Measurements from ENCODE around the gene EEFSEC. TPM values are rescaled to one million over a fixed set of nuclear protein-coding genes. Genes with fewer than 3 reads are reported as not detected.

EEFSEC gene
- total RNA-seq, 1 donor from 2014 or later, result 6.1 TPM

- no peaks in the 10 kb centered on the region for H3K36me3 Mint-ChIP-seq (ENCODE audit: low read depth, unreplicated experiment)
- no peaks in the 10 kb centered on the region for H3K27me3 Mint-ChIP-seq (ENCODE audit: low read depth, unreplicated experiment)
- DNase-seq (ENCODE audit: low read depth) (no peak), FAIRE-seq (no peak)
- no peaks in the 10 kb centered on the region for H3K27me3 ChIP-seq (ENCODE audit: insufficient read depth, low read length)
- no peak overlapping the region for H3K4me3 Mint-ChIP-seq (ENCODE audit: unreplicated experiment)
- H4K20me1 ChIP-seq (ENCODE audit: insufficient read depth, low read length), result no peaks in the 10 kb centered on the region
- H3K9ac ChIP-seq (ENCODE audit: low read length), result no peak overlapping the region
- H3K4me1 Mint-ChIP-seq (ENCODE audit: low read depth, unreplicated experiment), result no peaks in the 10 kb centered on the region
- no peaks in the 10 kb centered on the region for H3K4me1 ChIP-seq (ENCODE audit: insufficient read depth, low read length)
- H3K9me3 Mint-ChIP-seq (ENCODE audit: unreplicated experiment), result no peaks in the 10 kb centered on the region
- no peak overlapping the region for H3K4me3 ChIP-seq (ENCODE audit: insufficient read depth, low read depth, low read length)
- H3K36me3 ChIP-seq (ENCODE audit: insufficient read depth, low read length), result no peaks in the 10 kb centered on the region
- H2AFZ ChIP-seq (ENCODE audit: low read depth, low read length), result no peak overlapping the region
- no peaks in the 10 kb centered on the region for H3K79me2 ChIP-seq (ENCODE audit: insufficient read depth, low read length)
- TF ChIP-seq EZH2 (IDR thresholded peaks at IDR 0.05; ENCODE audit: insufficient read depth, low read length), result no peak
- no peak for TF ChIP-seq CTCF (IDR thresholded peaks at IDR 0.05; ENCODE audit: insufficient read depth, low read depth, low read length)
- no peaks in the 10 kb centered on the region for H3K9me3 ChIP-seq (ENCODE audit: insufficient read depth, low read depth, low read length)
- no peak overlapping the region for H3K4me2 ChIP-seq (ENCODE audit: low read length)
- no peak overlapping the region for H3K27ac ChIP-seq (ENCODE audit: low read depth, low read length)
- no peak overlapping the region for H3K27ac Mint-ChIP-seq (ENCODE audit: unreplicated experiment)
Observed at GRCh38 chr3:128195369-128195768, 42.1 kb downstream of the EEFSEC start.

- H3K27ac ChIP-seq (ENCODE audit: low read depth, low read length), result no peak overlapping the region
- H3K9ac ChIP-seq (ENCODE audit: low read length), result no peak overlapping the region
- Mint-ChIP-seq H3K36me3 (ENCODE audit: low read depth, unreplicated experiment) (no peaks in the 10 kb centered on the region), H3K4me3 (ENCODE audit: unreplicated experiment) (no peak overlapping the region), H3K9me3 (ENCODE audit: unreplicated experiment) (no peaks in the 10 kb centered on the region), H3K27ac (ENCODE audit: unreplicated experiment) (no peak overlapping the region), H3K4me1 (ENCODE audit: low read depth, unreplicated experiment) (no peaks in the 10 kb centered on the region), H3K27me3 (ENCODE audit: low read depth, unreplicated experiment) (no peaks in the 10 kb centered on the region)
- no peak overlapping the region for H3K4me2 ChIP-seq (ENCODE audit: low read length)
- no peaks in the 10 kb centered on the region for H3K36me3 ChIP-seq (ENCODE audit: insufficient read depth, low read length)
- DNase-seq (ENCODE audit: low read depth) (no peak), FAIRE-seq (no peak)
- no peaks in the 10 kb centered on the region for H4K20me1 ChIP-seq (ENCODE audit: insufficient read depth, low read length)
- H3K27me3 ChIP-seq (ENCODE audit: insufficient read depth, low read length), result no peaks in the 10 kb centered on the region
- no peaks in the 10 kb centered on the region for H3K4me1 ChIP-seq (ENCODE audit: insufficient read depth, low read length)
- H3K9me3 ChIP-seq (ENCODE audit: insufficient read depth, low read depth, low read length), result no peaks in the 10 kb centered on the region
- H2AFZ ChIP-seq (ENCODE audit: low read depth, low read length), result no peak overlapping the region
- no peak for TF ChIP-seq EZH2 (IDR thresholded peaks at IDR 0.05; ENCODE audit: insufficient read depth, low read length)
- TF ChIP-seq CTCF (IDR thresholded peaks at IDR 0.05; ENCODE audit: insufficient read depth, low read depth, low read length), result no peak
- H3K4me3 ChIP-seq (ENCODE audit: insufficient read depth, low read depth, low read length), result no peak overlapping the region
- no peaks in the 10 kb centered on the region for H3K79me2 ChIP-seq (ENCODE audit: insufficient read depth, low read length)
Observed at GRCh38 chr3:128195802-128196201, 42.5 kb downstream of the EEFSEC start.

GRCh38 chr3:128196647-128197046, 43.4 kb downstream of the EEFSEC start:
- no peaks in the 10 kb centered on the region for H4K20me1 ChIP-seq (ENCODE audit: insufficient read depth, low read length)
- no peak overlapping the region for H3K4me2 ChIP-seq (ENCODE audit: low read length)
- Mint-ChIP-seq H3K4me1 (ENCODE audit: low read depth, unreplicated experiment) (no peaks in the 10 kb centered on the region), H3K36me3 (ENCODE audit: low read depth, unreplicated experiment) (no peaks in the 10 kb centered on the region), H3K27me3 (ENCODE audit: low read depth, unreplicated experiment) (no peaks in the 10 kb centered on the region), H3K9me3 (ENCODE audit: unreplicated experiment) (no peaks in the 10 kb centered on the region), H3K4me3 (ENCODE audit: unreplicated experiment) (no peak overlapping the region), H3K27ac (ENCODE audit: unreplicated experiment) (no peak overlapping the region)
- FAIRE-seq (no peak), DNase-seq (ENCODE audit: low read depth) (no peak)
- no peaks in the 10 kb centered on the region for H3K79me2 ChIP-seq (ENCODE audit: insufficient read depth, low read length)
- H3K9ac ChIP-seq (ENCODE audit: low read length), result no peak overlapping the region
- no peak overlapping the region for H3K4me3 ChIP-seq (ENCODE audit: insufficient read depth, low read depth, low read length)
- no peaks in the 10 kb centered on the region for H3K36me3 ChIP-seq (ENCODE audit: insufficient read depth, low read length)
- H3K27me3 ChIP-seq (ENCODE audit: insufficient read depth, low read length), result no peaks in the 10 kb centered on the region
- H3K9me3 ChIP-seq (ENCODE audit: insufficient read depth, low read depth, low read length), result no peaks in the 10 kb centered on the region
- no peak overlapping the region for H2AFZ ChIP-seq (ENCODE audit: low read depth, low read length)
- H3K27ac ChIP-seq (ENCODE audit: low read depth, low read length), result no peak overlapping the region
- TF ChIP-seq CTCF (IDR thresholded peaks at IDR 0.05; ENCODE audit: insufficient read depth, low read depth, low read length) (no peak), EZH2 (IDR thresholded peaks at IDR 0.05; ENCODE audit: insufficient read depth, low read length) (no peak)
- no peaks in the 10 kb centered on the region for H3K4me1 ChIP-seq (ENCODE audit: insufficient read depth, low read length)
